ENCODE data around the gene AP3B1.

DNA sequence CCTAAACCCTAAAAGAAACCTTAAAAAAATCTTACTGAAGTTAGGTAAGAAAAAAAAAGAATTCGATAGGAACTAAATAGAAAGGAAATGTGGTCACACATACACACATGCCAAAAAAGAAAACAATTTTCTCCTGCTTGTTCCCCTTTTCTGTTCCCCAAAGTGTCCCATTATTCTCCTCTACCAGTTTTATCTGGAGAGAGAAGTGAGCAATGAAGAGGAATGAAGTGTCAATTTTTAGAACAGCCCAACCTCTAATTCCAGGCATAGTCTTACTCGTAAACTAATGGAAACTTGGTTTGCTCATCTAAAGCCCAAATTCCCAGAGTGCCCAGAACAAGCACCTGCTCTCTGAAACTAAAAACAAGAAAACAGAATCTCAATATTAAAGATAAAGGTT is 26.1 kb downstream of the AP3B1 start:
- TF ChIP-seq EZH2 (IDR thresholded peaks at IDR 0.05; ENCODE audit: borderline replicate concordance, low read length), result no peak
- TF ChIP-seq, protein P1, sequence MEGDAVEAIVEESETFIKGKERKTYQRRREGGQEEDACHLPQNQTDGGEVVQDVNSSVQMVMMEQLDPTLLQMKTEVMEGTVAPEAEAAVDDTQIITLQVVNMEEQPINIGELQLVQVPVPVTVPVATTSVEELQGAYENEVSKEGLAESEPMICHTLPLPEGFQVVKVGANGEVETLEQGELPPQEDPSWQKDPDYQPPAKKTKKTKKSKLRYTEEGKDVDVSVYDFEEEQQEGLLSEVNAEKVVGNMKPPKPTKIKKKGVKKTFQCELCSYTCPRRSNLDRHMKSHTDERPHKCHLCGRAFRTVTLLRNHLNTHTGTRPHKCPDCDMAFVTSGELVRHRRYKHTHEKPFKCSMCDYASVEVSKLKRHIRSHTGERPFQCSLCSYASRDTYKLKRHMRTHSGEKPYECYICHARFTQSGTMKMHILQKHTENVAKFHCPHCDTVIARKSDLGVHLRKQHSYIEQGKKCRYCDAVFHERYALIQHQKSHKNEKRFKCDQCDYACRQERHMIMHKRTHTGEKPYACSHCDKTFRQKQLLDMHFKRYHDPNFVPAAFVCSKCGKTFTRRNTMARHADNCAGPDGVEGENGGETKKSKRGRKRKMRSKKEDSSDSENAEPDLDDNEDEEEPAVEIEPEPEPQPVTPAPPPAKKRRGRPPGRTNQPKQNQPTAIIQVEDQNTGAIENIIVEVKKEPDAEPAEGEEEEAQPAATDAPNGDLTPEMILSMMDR (conservative IDR thresholded peaks at IDR 0.05 in 1 of 2, IDR thresholded peaks at IDR 0.05 in 1 of 2; ENCODE audit: extremely low read depth in 1 of 2, insufficient read depth in 1 of 2, low read depth in 1 of 2, low read length in 2 of 2), result no peak
